A549 (cell line): ENCODE results near the gene NOS1AP. TPM values are rescaled to one million over a fixed set of nuclear protein-coding genes. Genes with fewer than 3 reads are reported as not detected.

ENCODE experiments used
- ATAC-seq, 2 experiments: fragments of 200-7000 bp in 1 of 2; fragments of >200 bp in 1 of 2; cut with Nextera tagmentation in 1 of 2; cut with Tn5 transposase in 1 of 2; 3 replicates each; pipeline versions ENCODE4 v1.8.0 to v1.9.1; 2018 to 2020; ENCODE audit warnings: mild to moderate bottlenecking in 1 of 2, moderate library complexity in 1 of 2
- CTCF ChIA-PET: fragments of 300-600 bp; sonication (Branson Sonifier 250); formaldehyde crosslinking; extraction: SDS; loops from one replicate; lab custom pipeline; 2021; ENCODE audit warnings: antibody characterized with exemption, inconsistent platforms; lab: Yijun Ruan, JAX
- POLR2A ChIA-PET: fragments of 350-600 bp; formaldehyde crosslinking; extraction: SDS; loops from one replicate; lab custom pipeline; 2021; ENCODE audit warnings: antibody characterized with exemption, inconsistent platforms; lab: Yijun Ruan, JAX
- DNase-seq, 2 experiments: peaks; one replicate each; pipeline versions ENCODE4 v3.0.0 to v3.0.0-alpha.2; 2011 to 2016; ENCODE audit warnings: low read depth in 1 of 2, low spot score in 1 of 2
- FAIRE-seq: peaks from 2 replicates; lab custom pipeline; 2011; peaks lifted over from hg19 to GRCh38; lab: Jason Lieb, UNC
- H3K27ac ChIP-seq, 2 experiments: fragments of >200 bp; sonication (Bioruptor Twin); formaldehyde crosslinking; 3 replicates each; pipeline ENCODE4 v1.5.1; 2016 to 2017
- H3K4me1 ChIP-seq: fragments of >200 bp; sonication (Bioruptor Twin); formaldehyde crosslinking; 3 replicates; pipeline ENCODE4 v1.6.1; 2016
- H3K4me2 ChIP-seq: fragments of >200 bp; sonication (Bioruptor Twin); formaldehyde crosslinking; 3 replicates; pipeline ENCODE4 v1.6.1; 2016
- H3K4me3 ChIP-seq: fragments of >200 bp; sonication (Bioruptor Twin); formaldehyde crosslinking; 3 replicates; pipeline ENCODE4 v1.5.1; 2016
- H3K9me3 ChIP-seq: fragments of >200 bp; sonication (Bioruptor Twin); formaldehyde crosslinking; 3 replicates; pipeline ENCODE4 v1.6.1; 2016
- CBX8 ChIP-seq: fragments of 200-600 bp; sonication (generic); IDR thresholded peaks from 2 replicates; pipeline ENCODE4 v1.6.1; 2016
- EHMT2 ChIP-seq: fragments of 200-600 bp; sonication (generic); IDR thresholded peaks from 2 replicates; pipeline ENCODE4 v1.6.1; 2016; ENCODE audit warnings: antibody characterized with exemption, low read depth, mild to moderate bottlenecking, moderate library complexity
- ELK1 ChIP-seq: fragments of 150-350 bp; IDR thresholded peaks from 2 replicates; pipeline ENCODE4 v1.6.1; 2014; ENCODE audit warnings: low read depth, mild to moderate bottlenecking, low read length
- ESRRA ChIP-seq: fragments of 150-350 bp; IDR thresholded peaks from 2 replicates; pipeline ENCODE4 v1.6.1; 2014; ENCODE audit warnings: mild to moderate bottlenecking, low read length, borderline replicate concordance
- FOSB ChIP-seq: fragments of 250-450 bp; sonication (Bioruptor Pico); IDR thresholded peaks from 2 replicates; pipeline ENCODE4 v1.5.0; 2020; ENCODE audit warnings: mild to moderate bottlenecking, moderate library complexity
- FOXS1 ChIP-seq: fragments of 250-450 bp; sonication (Bioruptor Pico); IDR thresholded peaks from 2 replicates; pipeline ENCODE4 v1.5.0; 2020; ENCODE audit warnings: mild to moderate bottlenecking, moderate library complexity
- GATA3 ChIP-seq: IDR thresholded peaks from 2 replicates; pipeline ENCODE4 v1.6.1; 2012; ENCODE audit warnings: borderline replicate concordance
- HDAC2 ChIP-seq: fragments of 200-600 bp; sonication (generic); IDR thresholded peaks from 2 replicates; pipeline ENCODE4 v1.6.1; 2016
- HOXA7 ChIP-seq: fragments of 250-450 bp; sonication (Bioruptor Pico); IDR thresholded peaks from 2 replicates; pipeline ENCODE4 v1.5.0; 2020; ENCODE audit warnings: mild to moderate bottlenecking, moderate library complexity
- JUNB ChIP-seq: fragments of >200 bp; sonication (Bioruptor Twin); formaldehyde crosslinking; IDR thresholded peaks from 2 replicates; pipeline ENCODE4 v1.6.1; 2016
- MAX ChIP-seq: IDR thresholded peaks from 2 replicates; pipeline ENCODE4 v1.6.1; 2012
- MAZ ChIP-seq: fragments of 150-350 bp; IDR thresholded peaks from 2 replicates; pipeline ENCODE4 v1.6.1; 2014; ENCODE audit warnings: antibody characterized with exemption, low read depth, low read length, borderline replicate concordance
- MYC ChIP-seq: IDR thresholded peaks from 2 replicates; pipeline ENCODE4 v1.6.1; 2012; ENCODE audit warnings: mild to moderate bottlenecking, inconsistent platforms, low read length, improper control_type of control experiment, borderline replicate concordance
- NFE2L2 ChIP-seq: fragments of 150-350 bp; conservative IDR thresholded peaks from 2 replicates; pipeline ENCODE4 v1.6.1; 2014; ENCODE audit warnings: low read length
- PHF8 ChIP-seq: fragments of 200-600 bp; sonication (generic); IDR thresholded peaks from 2 replicates; pipeline ENCODE4 v1.6.1; 2016; ENCODE audit warnings: low read depth, mild to moderate bottlenecking, antibody characterized with exemption, moderate library complexity, borderline replicate concordance
- RAD21 ChIP-seq, 2 experiments: fragments of >200 bp in 1 of 2; sonication (Bioruptor Twin) in 1 of 2; formaldehyde crosslinking in 1 of 2; IDR thresholded peaks in 1 of 2; conservative IDR thresholded peaks in 1 of 2; 2 replicates in 1 of 2; 3 replicates in 1 of 2; pipeline ENCODE4 v1.6.1; 2012 to 2018; ENCODE audit warnings: inconsistent platforms in 1 of 2
- RARB ChIP-seq: fragments of 250-450 bp; sonication (Bioruptor Pico); IDR thresholded peaks from 2 replicates; pipeline ENCODE4 v1.8.0; 2021; ENCODE audit warnings: mild to moderate bottlenecking, moderate library complexity
- RCOR1 ChIP-seq: fragments of 150-350 bp; IDR thresholded peaks from 2 replicates; pipeline ENCODE4 v1.6.1; 2014; ENCODE audit warnings: antibody characterized with exemption, low read length, low read depth
- RFX5 ChIP-seq: fragments of 450-650 bp; IDR thresholded peaks from 2 replicates; pipeline ENCODE4 v1.7.1; 2014; ENCODE audit warnings: antibody characterized with exemption, mild to moderate bottlenecking, moderate library complexity
- RNF2 ChIP-seq: fragments of 200-600 bp; sonication (generic); IDR thresholded peaks from 2 replicates; pipeline ENCODE4 v1.6.1; 2016; ENCODE audit warnings: low read depth, mild to moderate bottlenecking, antibody characterized with exemption, moderate library complexity, borderline replicate concordance
- SREBF2 ChIP-seq: fragments of 450-650 bp; IDR thresholded peaks from 2 replicates; pipeline ENCODE4 v1.6.1; 2014; ENCODE audit warnings: mild to moderate bottlenecking, moderate library complexity
- TFCP2L1 ChIP-seq: fragments of 250-450 bp; sonication (Bioruptor Pico); IDR thresholded peaks from 2 replicates; pipeline ENCODE4 v1.5.0; 2021; ENCODE audit warnings: mild to moderate bottlenecking
- TP53 ChIP-seq: fragments of 250-450 bp; sonication (Bioruptor Pico); IDR thresholded peaks from 2 replicates; pipeline ENCODE4 v1.5.0; 2021; ENCODE audit warnings: mild to moderate bottlenecking, moderate library complexity
- ZNF302 ChIP-seq: fragments of 250-450 bp; sonication (Bioruptor Pico); IDR thresholded peaks from 2 replicates; pipeline ENCODE4 v1.9.0; 2021; ENCODE audit warnings: inconsistent platforms, mild to moderate bottlenecking, moderate library complexity
- WGBS: methylation state at CpG from one replicate; pipeline ENCODE4 v1.1.6; 2017; ENCODE audit errors: missing lambda C conversion rate; 5-methylcytosine and 5-hydroxymethylcytosine counted together
- polyA plus RNA-seq, 4 experiments: library from polyadenylated mRNA; depleted of rRNA in 3 of 4; stranded (reverse); fragments of >200 nt; fragmentation: RNase III in 1 of 4; extraction: RNeasy Plus Mini Kit Qiagen cat#74134 plus additional on column Dnase treatment in 1 of 4; gene quantifications; 2 replicates in 3 of 4; 3 replicates in 1 of 4; pipeline ENCODE4 v1.2.3, GENCODE V29; 2011 to 2017
- TF ChIP-seq, protein P1 (sequence below): fragments of >200 bp; sonication (Bioruptor Twin); formaldehyde crosslinking; IDR thresholded peaks from 2 replicates; pipeline ENCODE4 v1.6.1; 2016
- TF ChIP-seq, protein P2 (sequence below): fragments of 450-650 bp; IDR thresholded peaks from 2 replicates; pipeline ENCODE4 v1.6.1; 2014; ENCODE audit warnings: antibody characterized with exemption

NOS1AP gene
- polyA plus RNA-seq, 2 of the 4 experiments (the other 2 are of a cell fraction): 0.17 to 0.25 TPM

DNA sequence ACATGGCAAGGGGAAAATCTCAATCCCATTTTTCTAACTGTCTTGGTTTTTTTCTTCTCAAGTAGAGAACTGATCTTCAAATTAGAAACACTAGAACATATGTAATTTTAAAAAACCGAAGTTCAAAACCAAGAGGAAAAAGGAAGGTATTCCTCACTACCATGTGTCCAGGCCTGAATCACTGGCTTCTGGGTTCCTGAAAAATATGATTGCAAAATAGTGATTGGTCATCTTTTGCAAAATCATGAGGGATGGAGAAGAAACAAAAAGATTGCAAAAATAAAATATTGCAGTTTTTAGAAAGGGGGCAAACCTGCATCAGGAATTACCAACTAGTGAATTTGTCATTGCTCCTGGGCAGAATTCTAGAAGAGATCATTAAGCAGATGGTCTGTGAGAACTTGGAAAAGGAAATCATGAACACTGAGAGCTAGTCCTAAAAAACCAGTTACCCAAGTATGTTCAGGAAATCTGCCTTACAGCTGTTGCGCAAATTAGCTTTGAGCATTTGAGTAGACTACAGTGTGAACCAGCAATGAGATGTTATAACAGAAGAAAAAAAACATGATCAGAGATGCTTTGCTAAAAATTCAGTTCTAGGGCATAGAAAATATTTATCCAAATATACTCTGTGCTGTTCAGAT lies 257.8 kb downstream of the NOS1AP start:
- no peak overlapping the region for H3K27ac ChIP-seq
- H3K4me1 ChIP-seq: no peaks in the 10 kb centered on the region
- ChIA-PET POLR2A (no interaction called here), CTCF (no interaction called here)
- no peak overlapping the region for H3K4me2 ChIP-seq
- 55% methylated on average over 2 of the region's 2 CpGs for WGBS
- H3K4me3 ChIP-seq: no peak overlapping the region
- H3K9me3 ChIP-seq: no peaks in the 10 kb centered on the region
- ATAC-seq (no peak), DNase-seq (no peak), FAIRE-seq (no peak)
- TF ChIP-seq ESRRA (no peak), RCOR1 (no peak), HOXA7 (CRISPR knock-in tag) (no peak), NFE2L2 (no peak), RFX5 (no peak), CBX8 (no peak), ELK1 (no peak), RAD21 (conservative IDR thresholded peaks at IDR 0.05 in 1 of 2, IDR thresholded peaks at IDR 0.05 in 1 of 2) (no peak), MYC (no peak), MAX (no peak), GATA3 (no peak)
- TF ChIP-seq, protein P1, sequence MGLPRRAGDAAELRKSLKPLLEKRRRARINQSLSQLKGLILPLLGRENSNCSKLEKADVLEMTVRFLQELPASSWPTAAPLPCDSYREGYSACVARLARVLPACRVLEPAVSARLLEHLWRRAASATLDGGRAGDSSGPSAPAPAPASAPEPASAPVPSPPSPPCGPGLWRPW: no peak

- Histone ChIP-seq H3K4me1 (no peaks in the 10 kb centered on the region), H3K4me2 (no peak overlapping the region), H3K27ac (no peak overlapping the region), H3K4me3 (no peak overlapping the region), H3K9me3 (no peaks in the 10 kb centered on the region)
- ATAC-seq (no peak), FAIRE-seq (no peak), DNase-seq (no peak)
- ChIA-PET POLR2A (no interaction called here), CTCF (no interaction called here)
- no peak for TF ChIP-seq EHMT2
- TF ChIP-seq PHF8: no peak
- no peak for TF ChIP-seq CBX8
- no peak for TF ChIP-seq JUNB
- no peak for TF ChIP-seq RNF2
- TF ChIP-seq HOXA7 (CRISPR knock-in tag): no peak
- no peak for TF ChIP-seq FOXS1
- TF ChIP-seq RARB (CRISPR knock-in tag): no peak
- no peak for TF ChIP-seq TFCP2L1 (CRISPR knock-in tag)
- no peak for TF ChIP-seq FOSB (CRISPR knock-in tag)
- TF ChIP-seq HDAC2: no peak
- no peak for TF ChIP-seq SREBF2
- TF ChIP-seq, protein P2, sequence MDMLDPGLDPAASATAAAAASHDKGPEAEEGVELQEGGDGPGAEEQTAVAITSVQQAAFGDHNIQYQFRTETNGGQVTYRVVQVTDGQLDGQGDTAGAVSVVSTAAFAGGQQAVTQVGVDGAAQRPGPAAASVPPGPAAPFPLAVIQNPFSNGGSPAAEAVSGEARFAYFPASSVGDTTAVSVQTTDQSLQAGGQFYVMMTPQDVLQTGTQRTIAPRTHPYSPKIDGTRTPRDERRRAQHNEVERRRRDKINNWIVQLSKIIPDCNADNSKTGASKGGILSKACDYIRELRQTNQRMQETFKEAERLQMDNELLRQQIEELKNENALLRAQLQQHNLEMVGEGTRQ: no peak
- TF ChIP-seq MAZ: no peak
- no peak for TF ChIP-seq TP53 (CRISPR knock-in tag)
- TF ChIP-seq ZNF302 (CRISPR knock-in tag): no peak
- 95% methylated on average over 1 of the region's 1 CpG for WGBS
Measured at GRCh38 chr1:162327788-162328165, 258.3 kb downstream of the NOS1AP start.
